PC-9 (cell line): ENCODE measurements around the gene DDX55. TPM values are rescaled to one million over a fixed set of nuclear protein-coding genes. Genes with fewer than 3 reads are reported as not detected.

ENCODE experiments used
- BruUV-seq: library from RNA; stranded (reverse); fragments of 400-500 nt; replicated peaks from 2 replicates; lab custom pipeline; 2021; lab: Mats Ljungman, UMichigan
- CTCF ChIA-PET: fragments of 300-600 bp; sonication (Branson Sonifier 250); formaldehyde crosslinking; loops from one replicate; lab custom pipeline; 2022; ENCODE audit warnings: antibody characterized with exemption; lab: Charles Lee
- POLR2A ChIA-PET: fragments of 300-600 bp; sonication (Branson Sonifier 250); formaldehyde crosslinking; loops from one replicate; lab custom pipeline; 2022; ENCODE audit warnings: antibody characterized with exemption; ENCODE audit not compliant: unreplicated experiment; lab: Charles Lee
- DNase-seq, 2 experiments: peaks; one replicate each; pipeline versions ENCODE4 v3.0.0 to v3.0.0-alpha.2; 2015 to 2022; ENCODE audit warnings: mixed read lengths in 1 of 2
- H2AFZ ChIP-seq: fragments of 200-600 bp; sonication (generic); 2 replicates; pipeline ENCODE4 v1.8.1; 2017; ENCODE audit warnings: antibody characterized with exemption
- H3F3A ChIP-seq: fragments of 200-600 bp; sonication (generic); 2 replicates; pipeline ENCODE4 v1.8.1; 2017; ENCODE audit warnings: antibody characterized with exemption, mild to moderate bottlenecking, low read depth; ENCODE audit not compliant: insufficient read depth
- H3K27ac ChIP-seq: fragments of 200-600 bp; sonication (generic); 2 replicates; pipeline ENCODE4 v1.6.1; 2016; ENCODE audit warnings: mixed run types
- H3K27me3 ChIP-seq: fragments of 200-600 bp; sonication (generic); 2 replicates; pipeline ENCODE4 v1.6.1; 2016; ENCODE audit warnings: low read depth, mixed run types; ENCODE audit not compliant: insufficient read depth
- H3K36me3 ChIP-seq: fragments of 200-600 bp; sonication (generic); 2 replicates; pipeline ENCODE4 v1.6.1; 2016; ENCODE audit warnings: low read depth, mixed run types
- H3K4me1 ChIP-seq: fragments of 200-600 bp; sonication (generic); replicated peaks from 2 replicates; pipeline ENCODE4 v1.6.1; 2016; ENCODE audit warnings: mixed run types; ENCODE audit not compliant: insufficient read depth
- H3K4me2 ChIP-seq: fragments of 200-600 bp; sonication (generic); 2 replicates; pipeline ENCODE4 v1.6.1; 2017; ENCODE audit warnings: mixed run types
- H3K4me3 ChIP-seq: fragments of 200-600 bp; sonication (generic); 2 replicates; pipeline ENCODE4 v1.6.1; 2016; ENCODE audit warnings: mixed run types
- H3K79me2 ChIP-seq: fragments of 200-600 bp; sonication (generic); 2 replicates; pipeline ENCODE4 v1.6.1; 2017; ENCODE audit warnings: low read depth, mixed run types
- H3K9me2 ChIP-seq: fragments of 200-600 bp; sonication (generic); 2 replicates; pipeline ENCODE4 v1.8.1; 2017; ENCODE audit warnings: mild to moderate bottlenecking; ENCODE audit not compliant: insufficient read depth
- H3K9me3 ChIP-seq: fragments of 200-600 bp; sonication (generic); 2 replicates; pipeline ENCODE4 v1.8.1; 2016; ENCODE audit warnings: low read depth; ENCODE audit not compliant: insufficient read depth
- H4K20me1 ChIP-seq: fragments of 200-600 bp; sonication (generic); 2 replicates; pipeline ENCODE4 v1.8.1; 2017; ENCODE audit not compliant: insufficient read depth
- CTCF ChIP-seq: fragments of 200-600 bp; sonication (generic); conservative IDR thresholded peaks from 2 replicates; pipeline ENCODE4 v1.6.1; 2017; ENCODE audit warnings: mixed run types, antibody characterized with exemption, mild to moderate bottlenecking, moderate library complexity
- EZH2 ChIP-seq: fragments of 200-600 bp; sonication (generic); IDR thresholded peaks from 2 replicates; pipeline ENCODE4 v1.8.0; 2017; ENCODE audit warnings: antibody characterized with exemption, low read depth
- intact Hi-C: fragments of 100-400 bp; cut with micrococcal nuclease; formaldehyde crosslinking; loops from one replicate; pipeline ENCODE4 v1.10.0; 2022; ENCODE audit not compliant: unreplicated experiment
- total RNA-seq: library from RNA; stranded (reverse); gene quantifications from 2 replicates; pipeline ENCODE4 v1.2.3, GENCODE V29; 2021

Gene DDX55
- total RNA-seq, 1 experiment from 2014 or later = 17.5 TPM

GRCh38 chr12:123643911-123644310 is 42.0 kb downstream of the DDX55 start:
- Histone ChIP-seq H3K4me1 (no peaks in the 10 kb centered on the region), H3K79me2 (0 out of 2 replicates have a peak, but pooled peaks cover 5% of the 10 kb centered on the region), H2AFZ (no peak overlapping the region), H3K4me2 (no peak overlapping the region), H3K4me3 (no peak overlapping the region), H3K9me3 (no peaks in the 10 kb centered on the region), H3K9me2 (no peaks in the 10 kb centered on the region), H4K20me1 (peaks cover 4% of the 10 kb centered on the region; the same call in 1 of the 2 replicates), H3K27me3 (no peaks in the 10 kb centered on the region), H3K27ac (no peak overlapping the region), H3K36me3 (peaks cover 6% of the 10 kb centered on the region), H3F3A (no peaks in the 10 kb centered on the region)
- POLR2A ChIA-PET = no interaction called here
- intact Hi-C loops = no loop called here
- DNase-seq = no peak
- TF ChIP-seq CTCF (no peak), EZH2 (no peak)
- CTCF ChIA-PET = no interaction called here
- BruUV-seq = no TSS peak

GRCh38 chr12:123645380-123645779 is 43.5 kb downstream of the DDX55 start:
- TF ChIP-seq CTCF = no peak
- no peak for TF ChIP-seq EZH2
- CTCF ChIA-PET = no interaction called here
- POLR2A ChIA-PET = no interaction called here
- Histone ChIP-seq H3K36me3 (peaks cover 6% of the 10 kb centered on the region), H3K9me2 (no peaks in the 10 kb centered on the region), H3K27ac (no peak overlapping the region), H2AFZ (no peak overlapping the region), H3K27me3 (no peaks in the 10 kb centered on the region), H4K20me1 (peaks cover 4% of the 10 kb centered on the region; the same call in 1 of the 2 replicates), H3K79me2 (0 out of 2 replicates have a peak, but pooled peaks cover 5% of the 10 kb centered on the region), H3K9me3 (no peaks in the 10 kb centered on the region), H3K4me3 (no peak overlapping the region), H3F3A (no peaks in the 10 kb centered on the region), H3K4me1 (no peaks in the 10 kb centered on the region), H3K4me2 (no peak overlapping the region)
- no TSS peak for BruUV-seq
- DNase-seq = no peak
- intact Hi-C loops = no loop called here

GRCh38 chr12:123645878-123646277 is 44.0 kb downstream of the DDX55 start:
- Histone ChIP-seq H2AFZ (no peak overlapping the region), H3K4me2 (no peak overlapping the region), H3K4me3 (no peak overlapping the region), H4K20me1 (peaks cover 4% of the 10 kb centered on the region; the same call in 1 of the 2 replicates), H3F3A (no peaks in the 10 kb centered on the region), H3K9me3 (no peaks in the 10 kb centered on the region), H3K27ac (no peak overlapping the region), H3K79me2 (0 out of 2 replicates have a peak, but pooled peaks cover 5% of the 10 kb centered on the region), H3K4me1 (no peaks in the 10 kb centered on the region), H3K9me2 (no peaks in the 10 kb centered on the region), H3K27me3 (no peaks in the 10 kb centered on the region), H3K36me3 (peaks cover 9% of the 10 kb centered on the region)
- no peak for TF ChIP-seq EZH2
- no peak for TF ChIP-seq CTCF
- intact Hi-C loops = no loop called here
- no TSS peak for BruUV-seq
- ChIA-PET CTCF (no interaction called here), POLR2A (no interaction called here)
- no peak for DNase-seq
